HG03558 (cell line): ENCODE data around the gene SLC1A1.
"Not testable (repeated sequence)": the region's sequence is repeated elsewhere in the genome, so short reads cannot be mapped to it uniquely, and the experiment has no call there.

ENCODE experiments used
- ATAC-seq: cut with Tn5 transposase; IDR thresholded peaks from one replicate; pipeline ENCODE4 v1.9.1; 2021; ENCODE audit warnings: moderate number of reproducible peaks; ENCODE audit not compliant: unreplicated experiment; ENCODE audit errors: extremely low read depth

Gene SLC1A1

GRCh38 chr9:4503103-4503502, 12.8 kb downstream of the SLC1A1 start:
- ATAC-seq: no peak

GRCh38 chr9:4504250-4504649, 14.0 kb downstream of the SLC1A1 start:
- no peak for ATAC-seq

- ATAC-seq: no peak
Measured at GRCh38 chr9:4506490-4506889, 16.2 kb downstream of the SLC1A1 start.

- no peak for ATAC-seq
Measured at GRCh38 chr9:4507306-4508130, 17.2 kb downstream of the SLC1A1 start.

GRCh38 chr9:4508246-4508906, 18.1 kb downstream of the SLC1A1 start:
- ATAC-seq: no peak

- ATAC-seq: no peak
Measured at GRCh38 chr9:4508907-4509589, 18.8 kb downstream of the SLC1A1 start.

- no peak for ATAC-seq
Measured at GRCh38 chr9:4509590-4509984, 19.3 kb downstream of the SLC1A1 start.

GRCh38 chr9:4510546-4511322, 20.5 kb downstream of the SLC1A1 start:
- no peak for ATAC-seq

- ATAC-seq: no peak
Measured at GRCh38 chr9:4514252-4515128, 24.2 kb downstream of the SLC1A1 start.

- no peak for ATAC-seq
Measured at GRCh38 chr9:4515958-4516375, 25.7 kb downstream of the SLC1A1 start.

GRCh38 chr9:4517274-4517673, 27.0 kb downstream of the SLC1A1 start:
- no peak for ATAC-seq

- ATAC-seq: peak; percentile 29
Measured at GRCh38 chr9:4519604-4520003, 29.3 kb downstream of the SLC1A1 start.

- ATAC-seq: no peak
Measured at GRCh38 chr9:4520055-4520454, 29.8 kb downstream of the SLC1A1 start.

GRCh38 chr9:4530375-4530774, 40.1 kb downstream of the SLC1A1 start:
- peak; percentile 52 for ATAC-seq

GRCh38 chr9:4530831-4531230, 40.6 kb downstream of the SLC1A1 start:
- not testable (repeated sequence) for ATAC-seq

- ATAC-seq: not testable (repeated sequence)
Measured at GRCh38 chr9:4531355-4531754, 41.1 kb downstream of the SLC1A1 start.

- not testable (repeated sequence) for ATAC-seq
Measured at GRCh38 chr9:4533881-4534280, 43.6 kb downstream of the SLC1A1 start.

- not testable (repeated sequence) for ATAC-seq
Measured at GRCh38 chr9:4536196-4536595, 45.9 kb downstream of the SLC1A1 start.

- no peak for ATAC-seq
Measured at GRCh38 chr9:4537581-4537980, 47.3 kb downstream of the SLC1A1 start.
